Stimulated activated CD8-positive, alpha-beta memory T cell treated with anti-CD3 and anti-CD28 coated beads, Interleukin-4, amount 100 ng/mL, for 4 hours (primary cell): Measurements from ENCODE around the gene SLC52A3.

Experiments used
- DNase-seq, 2 donors: peaks; one replicate each; pipeline ENCODE4 v3.0.0-alpha.2; 2020; ENCODE audit warnings: low read depth in 2 of 2, low spot score in 1 of 2

Gene SLC52A3

DNA sequence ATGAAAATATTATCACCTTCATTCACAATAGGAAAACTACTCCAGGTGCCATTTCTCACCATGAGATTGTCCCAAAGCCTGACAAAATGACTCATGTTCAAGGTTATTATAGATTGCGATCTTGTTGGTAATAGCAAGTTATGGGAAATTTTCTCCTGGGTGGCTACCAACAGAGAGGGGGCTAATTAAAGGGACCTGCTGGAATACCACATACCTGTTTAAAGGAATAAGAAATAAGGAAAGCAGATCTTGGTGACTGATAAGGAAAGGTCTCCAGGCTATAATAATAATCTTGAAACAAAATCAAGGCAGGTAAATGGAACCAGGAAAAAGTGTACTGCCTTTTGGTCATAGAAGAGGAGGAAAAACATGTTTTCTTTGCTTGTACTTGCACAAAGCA, 1.4 kb downstream of the SLC52A3 start:
- no peak for DNase-seq

GRCh38 chr20:764255-764654, 4.0 kb downstream of the SLC52A3 start:
- DNase-seq, result no peak

- DNase-seq, result no peak
These were observed 6.6 kb downstream of the SLC52A3 start for GRCh38 chr20:761418-762381.

GRCh38 chr20:760751-761417, 7.4 kb downstream of the SLC52A3 start:
- no peak for DNase-seq

DNA sequence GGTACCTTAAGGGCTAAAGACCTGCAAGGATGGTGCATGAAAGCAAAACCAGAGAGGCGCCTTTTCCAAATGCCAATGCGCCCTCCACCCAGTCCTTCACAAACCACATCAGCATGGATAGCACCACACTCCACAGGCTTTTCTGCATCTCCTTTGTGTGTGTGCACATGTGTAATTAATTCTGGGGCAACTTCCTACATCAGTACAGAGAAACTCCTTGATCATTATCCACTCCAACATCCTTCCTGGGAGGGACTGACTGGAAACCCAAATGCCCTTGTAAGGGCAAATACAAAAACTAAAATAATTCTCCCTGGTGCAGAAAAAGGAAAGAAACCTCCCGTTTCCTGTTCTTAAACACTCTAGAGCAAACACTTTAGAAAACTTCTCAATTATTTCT, 10.8 kb downstream of the SLC52A3 start:
- no peak for DNase-seq

DNA sequence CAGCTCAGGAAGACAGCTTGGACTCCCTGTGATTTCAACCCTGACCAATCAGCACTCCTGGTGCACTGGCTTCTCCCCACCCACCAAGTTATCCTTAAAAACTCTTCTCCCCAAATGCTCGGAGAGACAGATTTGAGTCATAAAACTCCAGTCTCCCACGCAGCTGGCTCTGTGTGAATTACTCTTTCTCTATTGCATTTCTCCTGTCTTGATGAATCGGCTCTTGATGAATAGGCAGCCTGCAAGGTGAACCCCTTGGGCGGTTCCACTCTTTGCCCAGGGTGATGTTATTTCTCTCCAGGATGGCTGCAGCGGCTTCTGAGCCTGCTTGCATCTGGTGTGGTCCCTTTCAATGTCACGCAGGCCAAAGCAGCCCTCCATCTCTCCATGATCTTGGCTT, 12.4 kb downstream of the SLC52A3 start:
- DNase-seq, result no peak

- no peak for DNase-seq
These were observed 13.4 kb downstream of the SLC52A3 start for GRCh38 chr20:754904-755303.

DNA sequence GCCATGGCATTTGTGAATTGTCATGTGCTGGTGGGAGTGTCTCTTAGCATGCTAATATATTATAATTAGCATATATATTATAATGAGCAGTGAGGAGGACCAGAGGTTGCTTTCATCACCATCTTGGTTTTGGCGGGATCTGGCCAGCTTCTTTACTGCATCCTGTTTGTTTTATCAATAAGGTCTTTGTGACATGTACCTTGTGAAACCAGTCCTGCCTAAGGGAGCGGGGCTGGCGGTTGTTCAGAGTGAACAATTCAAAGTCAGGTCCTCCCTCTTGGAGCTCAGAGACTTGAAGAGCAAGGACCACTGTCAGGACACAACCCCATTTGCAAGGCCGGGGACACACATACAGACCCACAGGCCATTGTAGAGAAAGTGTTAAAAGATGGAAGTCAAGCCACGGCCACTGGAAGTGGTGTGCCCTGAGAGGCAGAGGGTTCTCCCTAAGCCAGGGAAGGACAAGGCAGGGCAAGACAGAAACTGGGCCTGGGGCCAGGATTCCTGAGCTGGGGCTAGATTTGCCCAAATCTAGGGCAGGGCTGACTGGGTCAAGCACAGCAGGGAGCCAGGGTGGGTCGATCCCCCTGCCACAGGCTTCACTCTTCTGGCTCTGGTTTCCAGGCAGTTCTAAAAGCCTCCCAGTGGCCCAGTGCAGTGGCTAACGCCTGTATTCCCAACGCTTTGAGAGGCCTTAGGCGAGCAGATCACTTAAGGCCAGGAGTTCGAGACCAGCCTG, 14.2 kb downstream of the SLC52A3 start:
- DNase-seq, result no peak

GRCh38 chr20:753136-753535, 15.2 kb downstream of the SLC52A3 start:
- DNase-seq, result no peak

GRCh38 chr20:752291-752690, 16.0 kb downstream of the SLC52A3 start:
- DNase-seq, result no peak

- no peak for DNase-seq
These were observed 16.5 kb downstream of the SLC52A3 start for GRCh38 chr20:751761-752160.

GRCh38 chr20:750801-751200, 17.5 kb downstream of the SLC52A3 start:
- DNase-seq, result no peak

- no peak for DNase-seq
These were observed 22.5 kb downstream of the SLC52A3 start for GRCh38 chr20:745683-746301.

- no peak for DNase-seq
These were observed 26.1 kb downstream of the SLC52A3 start for GRCh38 chr20:742156-742555.

GRCh38 chr20:741620-742019, 26.7 kb downstream of the SLC52A3 start:
- DNase-seq, result no peak

DNA sequence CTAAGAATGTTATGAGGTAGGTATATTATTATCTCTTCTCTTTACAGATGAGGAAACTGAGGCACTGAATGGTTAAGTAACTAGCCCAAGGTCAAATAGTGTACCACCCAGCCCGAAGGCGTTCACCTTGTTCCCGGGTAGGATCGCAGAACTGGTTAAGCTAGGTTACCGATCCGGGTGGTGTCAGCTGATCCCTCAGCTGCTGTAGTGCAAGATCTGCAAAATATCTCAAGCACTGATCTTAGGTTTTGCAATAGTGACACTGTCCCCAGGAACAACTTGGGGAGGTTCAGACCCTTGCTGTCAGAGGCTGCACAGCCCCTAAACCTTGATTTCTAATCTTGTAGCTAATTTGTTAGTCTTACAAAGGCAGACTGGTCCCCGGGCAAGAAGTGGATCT, 28.1 kb downstream of the SLC52A3 start:
- DNase-seq, result no peak

GRCh38 chr20:739736-740135, 28.6 kb downstream of the SLC52A3 start:
- no peak for DNase-seq

DNA sequence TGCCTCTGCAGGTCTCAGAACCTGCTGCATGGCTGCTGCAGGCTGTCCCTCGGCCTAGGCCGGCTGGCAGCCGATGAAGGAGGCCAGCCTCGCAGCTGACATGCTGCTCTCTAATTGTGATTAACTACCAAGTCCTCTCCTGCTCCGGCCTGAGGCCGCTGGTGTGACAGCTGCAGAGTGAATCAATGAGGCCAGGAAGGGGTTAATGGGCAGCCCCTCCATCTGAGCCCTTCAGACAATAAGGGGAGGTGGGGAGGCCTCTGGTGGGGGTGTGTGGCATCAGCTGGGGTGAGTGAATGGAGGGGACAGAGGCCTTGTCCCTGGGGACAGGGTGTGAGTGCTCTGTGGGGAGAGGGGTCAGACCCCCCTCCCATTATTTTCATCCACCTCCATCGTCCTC, 34.4 kb downstream of the SLC52A3 start:
- no peak for DNase-seq

DNA sequence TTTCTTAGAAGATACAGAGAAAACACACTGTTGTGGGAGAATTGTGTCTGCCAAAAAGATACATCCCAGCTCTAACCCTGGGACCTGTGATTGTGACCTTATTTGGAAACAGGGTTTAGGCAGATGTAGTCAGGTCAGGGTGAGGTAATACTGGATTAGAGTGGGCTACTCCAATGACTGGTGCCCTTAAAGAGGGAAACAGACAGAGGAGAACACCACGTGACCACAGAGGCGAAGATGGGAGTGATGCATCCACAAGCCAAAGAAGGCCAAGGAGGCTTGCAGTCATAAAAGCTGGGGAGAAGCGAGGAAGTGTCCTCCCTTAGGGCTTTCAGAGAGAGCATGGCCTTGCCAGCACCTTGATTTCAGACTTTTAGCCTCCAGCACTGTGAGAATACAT, 35.6 kb downstream of the SLC52A3 start:
- no peak for DNase-seq

- DNase-seq, result no peak
These were observed 36.3 kb downstream of the SLC52A3 start for GRCh38 chr20:731891-732560.

DNA sequence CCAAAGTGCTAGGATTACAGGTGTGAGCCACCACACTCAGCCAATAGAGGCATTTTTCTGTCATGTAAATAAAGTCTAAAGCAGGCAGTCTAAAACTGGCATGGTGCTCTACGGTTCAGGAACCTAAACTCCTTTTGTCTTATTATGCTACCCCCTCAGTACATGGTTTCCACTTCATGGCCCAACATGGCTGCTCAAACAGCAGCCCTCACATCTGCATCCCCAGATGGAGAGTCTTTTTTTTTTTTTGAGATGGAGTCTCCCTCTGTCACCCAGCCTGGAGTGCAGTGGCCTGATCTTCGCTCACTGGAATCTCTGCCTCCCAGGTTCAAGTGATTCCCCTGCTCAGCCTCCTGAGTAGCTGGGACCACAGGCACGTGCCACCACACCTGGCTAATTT, 38.3 kb downstream of the SLC52A3 start:
- DNase-seq, result no peak
